H1 (cell line): ENCODE data around the gene WDR27. TPM values are rescaled to one million over a fixed set of nuclear protein-coding genes. Genes with fewer than 3 reads are reported as not detected.

ENCODE experiments used
- CTCF ChIA-PET: fragments of 300-600 bp; sonication (Branson Sonifier 250); formaldehyde crosslinking; loops from one replicate; lab custom pipeline; 2021; ENCODE audit not compliant: partially characterized antibody; lab: Charles Lee
- POLR2A ChIA-PET: fragments of 300-600 bp; sonication (Branson Sonifier 250); formaldehyde crosslinking; loops from one replicate; lab custom pipeline; 2021; ENCODE audit warnings: inconsistent platforms; ENCODE audit not compliant: partially characterized antibody; lab: Charles Lee
- DNase-seq, 2 experiments: peaks; one replicate each; pipeline versions ENCODE4 v3.0.0 to v3.0.0-alpha.2; 2010 to 2022; ENCODE audit warnings: low spot score in 2 of 2, low read depth in 1 of 2, mixed read lengths in 1 of 2
- FAIRE-seq: peaks from 2 replicates; lab custom pipeline; 2011; peaks lifted over from hg19 to GRCh38; lab: Jason Lieb, UNC
- H2AFZ ChIP-seq: 2 replicates; pipeline ENCODE4 v1.8.1; 2012; ENCODE audit warnings: low read length, inconsistent platforms
- H2AK5ac ChIP-seq: 2 replicates; pipeline ENCODE4 v1.6.1; 2013; ENCODE audit warnings: low read depth, low read length
- H2BK120ac ChIP-seq: replicated peaks from 2 replicates; pipeline ENCODE3; 2013; ENCODE audit warnings: low read depth, low read length, inconsistent platforms
- H2BK12ac ChIP-seq: 2 replicates; pipeline ENCODE4 v1.6.1; 2013; ENCODE audit warnings: low read depth, low read length
- H2BK15ac ChIP-seq: 2 replicates; pipeline ENCODE4 v1.6.1; 2013; ENCODE audit warnings: low read length
- H2BK20ac ChIP-seq: 2 replicates; pipeline ENCODE4 v1.6.1; 2013; ENCODE audit warnings: low read length
- H2BK5ac ChIP-seq: 2 replicates; pipeline ENCODE4 v1.6.1; 2013; ENCODE audit warnings: low read depth, low read length
- H3K14ac ChIP-seq: 2 replicates; pipeline ENCODE4 v1.6.1; 2013; ENCODE audit warnings: inconsistent platforms; ENCODE audit not compliant: insufficient read length
- H3K18ac ChIP-seq: 2 replicates; pipeline ENCODE4 v1.6.1; 2013; ENCODE audit warnings: low read length; ENCODE audit errors: extremely low read depth
- H3K23ac ChIP-seq: 2 replicates; pipeline ENCODE4 v1.6.1; 2013; ENCODE audit warnings: inconsistent platforms; ENCODE audit not compliant: insufficient read length
- H3K23me2 ChIP-seq: 2 replicates; pipeline ENCODE4 v1.6.1; 2013; ENCODE audit warnings: low read depth, low read length
- H3K27ac ChIP-seq: 2 replicates; pipeline ENCODE4 v1.6.1; 2011; ENCODE audit warnings: low read depth, low read length, inconsistent platforms
- H3K27me3 ChIP-seq, 4 experiments: replicated peaks in 1 of 4; 1 replicate in 1 of 4; 2 replicates in 3 of 4; pipeline versions ENCODE4 v1.6.1 to v1.8.1; 2011 to 2013; ENCODE audit warnings: low read length in 3 of 4, mild to moderate bottlenecking in 3 of 4, inconsistent platforms in 2 of 4, mixed read lengths in 2 of 4, moderate library complexity in 1 of 4; ENCODE audit not compliant: control insufficient read depth in 3 of 4, insufficient read depth in 3 of 4; ENCODE audit errors: extremely low read depth in 1 of 4
- H3K36me3 ChIP-seq, 4 experiments: 2 replicates each; pipeline versions ENCODE4 v1.6.1 to v1.8.1; 2011 to 2013; ENCODE audit warnings: mild to moderate bottlenecking in 4 of 4, low read length in 3 of 4, moderate library complexity in 2 of 4, control low read depth in 1 of 4, inconsistent platforms in 1 of 4; ENCODE audit not compliant: insufficient read depth in 4 of 4, control insufficient read depth in 2 of 4
- H3K4ac ChIP-seq: replicated peaks from 2 replicates; pipeline ENCODE3; 2013; ENCODE audit warnings: low read length, low read depth, mixed read lengths, inconsistent platforms; ENCODE audit not compliant: insufficient read length
- H3K4me1 ChIP-seq, 4 experiments: replicated peaks in 1 of 4; 1 replicate in 1 of 4; 2 replicates in 3 of 4; pipeline versions ENCODE4 v1.6.1 to v1.8.1; 2011 to 2013; ENCODE audit warnings: low read length in 3 of 4, inconsistent platforms in 2 of 4, mixed read lengths in 1 of 4; ENCODE audit not compliant: insufficient read depth in 4 of 4, control insufficient read depth in 3 of 4
- H3K4me2 ChIP-seq, 2 experiments: 2 replicates each; pipeline versions ENCODE4 v1.6.1 to v1.8.1; 2011 to 2013; ENCODE audit warnings: low read depth in 2 of 2, low read length in 2 of 2, control low read depth in 1 of 2, inconsistent platforms in 1 of 2, mild to moderate bottlenecking in 1 of 2; ENCODE audit not compliant: insufficient read depth in 1 of 2
- H3K4me3 ChIP-seq, 4 experiments: fragments of 200-600, 300-600 bp in 1 of 4; sonication (generic), shearing (Covaris generic), sonication (Bioruptor Twin) in 1 of 4; 2 replicates each; pipeline versions ENCODE4 v1.5.1 to v1.8.1; 2011 to 2016; ENCODE audit warnings: low read length in 4 of 4, low read depth in 3 of 4, control low read depth in 2 of 4, inconsistent platforms in 2 of 4, mild to moderate bottlenecking in 2 of 4, mixed read lengths in 1 of 4, moderate library complexity in 1 of 4; ENCODE audit not compliant: insufficient read depth in 2 of 4; ENCODE audit errors: extremely low read depth in 1 of 4
- H3K56ac ChIP-seq: replicated peaks from 2 replicates; pipeline ENCODE3; 2013; ENCODE audit warnings: low read depth, mild to moderate bottlenecking, mixed read lengths, low read length, inconsistent platforms; ENCODE audit not compliant: insufficient read length
- H3K79me1 ChIP-seq: 2 replicates; pipeline ENCODE4 v1.6.1; 2013; ENCODE audit warnings: low read depth, low read length, control low read depth
- H3K79me2 ChIP-seq, 2 experiments: 2 replicates each; pipeline versions ENCODE4 v1.6.1 to v1.8.1; 2012 to 2013; ENCODE audit warnings: low read length in 2 of 2, mild to moderate bottlenecking in 2 of 2, inconsistent platforms in 1 of 2; ENCODE audit not compliant: insufficient read depth in 2 of 2, control insufficient read depth in 1 of 2
- H3K9ac ChIP-seq, 4 experiments: replicated peaks in 1 of 4; 1 replicate in 1 of 4; 2 replicates in 3 of 4; pipeline versions ENCODE4 v1.6.1 to v1.8.1; 2011 to 2013; ENCODE audit warnings: low read depth in 3 of 4, low read length in 3 of 4, control low read depth in 2 of 4, mild to moderate bottlenecking in 2 of 4, moderate library complexity in 2 of 4, inconsistent platforms in 1 of 4; ENCODE audit errors: extremely low read depth in 1 of 4
- H3K9me3 ChIP-seq, 2 experiments: 2 replicates each; pipeline versions ENCODE4 v1.6.1 to v1.8.1; 2012 to 2013; ENCODE audit warnings: mild to moderate bottlenecking in 2 of 2, moderate library complexity in 2 of 2, control low read depth in 1 of 2, inconsistent platforms in 1 of 2, low read depth in 1 of 2, low read length in 1 of 2, mixed read lengths in 1 of 2; ENCODE audit not compliant: insufficient read depth in 2 of 2
- H4K20me1 ChIP-seq, 2 experiments: replicated peaks in 1 of 2; 2 replicates each; pipeline versions ENCODE3 to v1.8.1; 2011 to 2013; ENCODE audit warnings: inconsistent platforms in 2 of 2, low read length in 2 of 2, mild to moderate bottlenecking in 1 of 2; ENCODE audit not compliant: insufficient read depth in 2 of 2, control insufficient read depth in 1 of 2
- H4K5ac ChIP-seq: 2 replicates; pipeline ENCODE4 v1.6.1; 2013; ENCODE audit warnings: low read length, low read depth, mixed read lengths, inconsistent platforms; ENCODE audit not compliant: insufficient read length
- H4K8ac ChIP-seq: 2 replicates; pipeline ENCODE4 v1.8.0; 2013; ENCODE audit warnings: mild to moderate bottlenecking, moderate library complexity, low read length, inconsistent platforms; ENCODE audit not compliant: insufficient read depth; ENCODE audit errors: extremely low read depth
- H4K91ac ChIP-seq: replicated peaks from 2 replicates; pipeline ENCODE3; 2013; ENCODE audit warnings: low read length, mixed read lengths, inconsistent platforms; ENCODE audit not compliant: insufficient read length
- ATF3 ChIP-seq: IDR thresholded peaks from 2 replicates; pipeline ENCODE4 v1.6.1; 2011; ENCODE audit warnings: low read depth, mild to moderate bottlenecking, low read length; ENCODE audit not compliant: insufficient read depth
- BCL11A ChIP-seq, 2 experiments: IDR thresholded peaks; one replicate each; pipeline ENCODE4 v1.6.1; 2011; ENCODE audit warnings: low read depth in 2 of 2, low read length in 2 of 2, mild to moderate bottlenecking in 2 of 2
- TEAD4 ChIP-seq: IDR thresholded peaks from 2 replicates; pipeline ENCODE4 v1.6.1; 2012; ENCODE audit warnings: low read depth, low read length, inconsistent platforms, mixed read lengths
- WGBS, 2 experiments: shearing (Covaris generic) in 1 of 2; methylation state at CpG; one replicate each; pipeline versions ENCODE4 v1.1.6 to v1.1.7; 2013 to 2015; ENCODE audit warnings: low lambda C conversion rate in 2 of 2, mixed read lengths in 2 of 2, inconsistent platforms in 1 of 2, low coverage in 1 of 2, missing lambda C conversion rate in 1 of 2; ENCODE audit not compliant: insufficient replicate concordance in 2 of 2, insufficient coverage in 1 of 2, insufficient read length in 1 of 2; ENCODE audit errors: extremely low coverage in 1 of 2, missing lambda C conversion rate in 1 of 2; 5-methylcytosine and 5-hydroxymethylcytosine counted together
- polyA plus RNA-seq, 7 experiments: library from polyadenylated mRNA; depleted of rRNA in 3 of 7; stranded (reverse) in 5 of 7; unstranded in 2 of 7; fragments of >200 nt in 5 of 7; fragments of 200-250 nt in 2 of 7; gene quantifications; 1 replicate in 5 of 7; 2 replicates in 1 of 7; 4 replicates in 1 of 7; pipeline versions ENCODE4 v1.2.1 to v1.2.3, GENCODE V29; 2011 to 2013; ENCODE audit warnings: missing spikeins in 2 of 7, mixed read lengths in 2 of 7
- total RNA-seq: library from RNA; stranded (reverse); fragmentation: NEBNext Ultra II Directional; extraction: Animal tissue kit (Norgen Biotek cat#: 25700); gene quantifications from 2 replicates; pipeline ENCODE4 v1.2.1, GENCODE V29; 2021

The WDR27 gene
- total and polyA plus RNA-seq, 2 of the 8 experiments (the other 6 are each of a cell fraction or from before 2014, with no cell fraction given) = 53.6 to 68.6 TPM

GRCh38 chr6:169635345-169635744 is 66.5 kb downstream of the WDR27 start:
- no peak overlapping the region for H4K91ac ChIP-seq
- no peak overlapping the region for H3K4ac ChIP-seq
- peaks cover 3 to 20% (median 15%) of the 10 kb centered on the region in 4 experiments; a peak in 7 of 8 replicates for H3K36me3 ChIP-seq
- ChIA-PET CTCF (no interaction called here), POLR2A (no interaction called here)
- H3K4me3 ChIP-seq = no peak overlapping the region
- no peak overlapping the region for H2BK15ac ChIP-seq
- H4K20me1 ChIP-seq = peaks cover 0 to 8% of the 10 kb centered on the region in 2 experiments
- no peak overlapping the region for H2BK120ac ChIP-seq
- no peak overlapping the region for H4K5ac ChIP-seq
- no peaks in the 10 kb centered on the region for H3K79me2 ChIP-seq
- H3K14ac ChIP-seq = no peak overlapping the region
- 95% methylated on average over 12 of the region's 12 CpGs; no CpG with 5 or more reads in 1 of the 2 experiments for WGBS, 2 experiments
- no peak overlapping the region for H2BK12ac ChIP-seq
- H3K23ac ChIP-seq = no peak overlapping the region
- H2BK20ac ChIP-seq = no peak overlapping the region
- no peak for FAIRE-seq
- no peaks in the 10 kb centered on the region for H3K23me2 ChIP-seq
- H4K8ac ChIP-seq = no peak overlapping the region
- no peak overlapping the region for H3K18ac ChIP-seq
- DNase-seq = no peak
- no peak for TF ChIP-seq BCL11A (IDR thresholded peaks at IDR 0.05; ENCODE audit: low read depth in 2 of 2, low read length in 2 of 2)
- no peak for TF ChIP-seq TEAD4
- no peak for TF ChIP-seq ATF3
- H2AFZ ChIP-seq = no peak overlapping the region
- H2AK5ac ChIP-seq = no peak overlapping the region
- H3K27me3 ChIP-seq = no peaks in the 10 kb centered on the region
- H3K4me1 ChIP-seq = no peaks in the 10 kb centered on the region
- no peak overlapping the region for H3K27ac ChIP-seq
- H3K9ac ChIP-seq = no peak overlapping the region
- H3K79me1 ChIP-seq = no peaks in the 10 kb centered on the region
- H2BK5ac ChIP-seq = no peak overlapping the region
- no peak overlapping the region; a peak in 1 of 4 replicates for H3K4me2 ChIP-seq
- no peaks in the 10 kb centered on the region for H3K9me3 ChIP-seq
- H3K56ac ChIP-seq = no peak overlapping the region
